K562 (cell line): ENCODE results near the gene RAB14.

Source experiments
- CHD4 ChIP-seq: fragments of 200-600 bp; sonication (generic); IDR thresholded peaks from 3 replicates; pipeline ENCODE4 v1.6.1; 2012; ENCODE audit warnings: low read depth, mild to moderate bottlenecking, mixed read lengths, low read length, inconsistent platforms; ENCODE audit not compliant: insufficient read depth, insufficient replicate concordance, poor library complexity, severe bottlenecking
- CREB3L1 ChIP-seq: fragments of 450-650 bp; IDR thresholded peaks from 2 replicates; pipeline ENCODE4 v1.6.1; 2014; ENCODE audit warnings: low read depth, mild to moderate bottlenecking, moderate library complexity, borderline replicate concordance
- KHSRP ChIP-seq: fragments of 450-650 bp; IDR thresholded peaks from 2 replicates; pipeline ENCODE4 v1.6.1; 2017
- MED1 ChIP-seq: sonication (generic); formaldehyde crosslinking; IDR thresholded peaks from 2 replicates; pipeline ENCODE4 v1.8.1; 2023; ENCODE audit warnings: missing genetic modification reagents, borderline replicate concordance
- RFX5 ChIP-seq: IDR thresholded peaks from 2 replicates; pipeline ENCODE4 v1.6.1; 2011; ENCODE audit warnings: low read depth, mild to moderate bottlenecking, improper control_type of control experiment, low read length

GRCh38 chr9:121185774-121186403 lies 15.8 kb downstream of the RAB14 start:
- no peak for TF ChIP-seq KHSRP
- no peak for TF ChIP-seq CREB3L1
- no peak for TF ChIP-seq CHD4
- TF ChIP-seq RFX5, result no peak
- TF ChIP-seq MED1 (CRISPR knock-in tag), result no peak
